ENCODE results near the gene ULK2. TPM values are rescaled to one million over a fixed set of nuclear protein-coding genes. Genes with fewer than 3 reads are reported as not detected.
"Not testable (repeated sequence)": the region's sequence is repeated elsewhere in the genome, so short reads cannot be mapped to it uniquely, and the experiment has no call there.

Gene ULK2
- total RNA-seq, 1 experiment from 2014 or later, result 5.1 TPM

DNA sequence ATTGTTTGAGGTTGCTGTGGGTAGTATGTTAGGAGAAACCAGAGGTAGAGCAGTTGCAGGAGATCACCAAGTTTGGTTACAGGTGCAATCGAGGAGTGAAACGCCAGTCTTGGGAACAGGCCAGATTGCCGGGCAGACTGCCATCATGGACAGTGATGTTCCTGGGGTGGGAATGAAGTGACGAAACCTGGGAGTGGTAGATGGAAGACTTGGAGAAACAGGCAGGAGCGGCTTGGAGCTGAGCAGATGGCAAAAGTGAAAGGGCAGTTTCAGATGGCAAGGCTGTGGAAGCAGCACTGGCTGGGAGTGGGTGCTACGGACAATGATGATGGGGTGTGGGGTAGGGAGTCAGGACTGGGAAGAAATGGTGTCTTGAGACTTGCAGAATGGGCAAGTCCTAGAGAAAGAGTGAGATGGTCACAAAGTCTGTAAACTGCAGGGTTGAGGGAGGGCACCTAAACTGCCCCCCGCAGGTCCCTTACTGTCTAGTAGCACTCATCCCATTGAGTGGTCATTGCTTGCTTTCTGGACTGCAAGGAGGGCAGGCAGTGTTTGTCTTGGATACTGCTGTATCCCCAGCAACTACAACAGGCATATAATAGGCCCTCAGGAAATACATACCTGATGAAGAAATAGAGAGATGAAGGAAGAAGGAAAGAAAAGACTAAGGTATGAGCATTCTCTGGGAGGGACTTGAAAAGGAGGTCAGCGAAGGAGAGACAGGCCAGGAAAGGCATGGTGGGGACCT is 29.5 kb upstream of the ULK2 start (continued):
- TF ChIP-seq FOXP4 (CRISPR knock-in tag; IDR thresholded peaks at IDR 0.05) (no peak), NFATC4 (CRISPR knock-in tag; IDR thresholded peaks at IDR 0.05) (no peak), RELA (CRISPR knock-in tag; IDR thresholded peaks at IDR 0.05; ENCODE audit: borderline replicate concordance) (no peak), SMAD3 (CRISPR knock-in tag; IDR thresholded peaks at IDR 0.05; ENCODE audit: borderline replicate concordance) (no peak), TP53 (CRISPR knock-in tag; IDR thresholded peaks at IDR 0.05) (no peak), HMGXB4 (CRISPR knock-in tag; IDR thresholded peaks at IDR 0.05) (no peak), STAT6 (CRISPR knock-in tag; conservative IDR thresholded peaks at IDR 0.05; ENCODE audit: low read depth) (no peak)
- TF ChIP-seq, protein P1, sequence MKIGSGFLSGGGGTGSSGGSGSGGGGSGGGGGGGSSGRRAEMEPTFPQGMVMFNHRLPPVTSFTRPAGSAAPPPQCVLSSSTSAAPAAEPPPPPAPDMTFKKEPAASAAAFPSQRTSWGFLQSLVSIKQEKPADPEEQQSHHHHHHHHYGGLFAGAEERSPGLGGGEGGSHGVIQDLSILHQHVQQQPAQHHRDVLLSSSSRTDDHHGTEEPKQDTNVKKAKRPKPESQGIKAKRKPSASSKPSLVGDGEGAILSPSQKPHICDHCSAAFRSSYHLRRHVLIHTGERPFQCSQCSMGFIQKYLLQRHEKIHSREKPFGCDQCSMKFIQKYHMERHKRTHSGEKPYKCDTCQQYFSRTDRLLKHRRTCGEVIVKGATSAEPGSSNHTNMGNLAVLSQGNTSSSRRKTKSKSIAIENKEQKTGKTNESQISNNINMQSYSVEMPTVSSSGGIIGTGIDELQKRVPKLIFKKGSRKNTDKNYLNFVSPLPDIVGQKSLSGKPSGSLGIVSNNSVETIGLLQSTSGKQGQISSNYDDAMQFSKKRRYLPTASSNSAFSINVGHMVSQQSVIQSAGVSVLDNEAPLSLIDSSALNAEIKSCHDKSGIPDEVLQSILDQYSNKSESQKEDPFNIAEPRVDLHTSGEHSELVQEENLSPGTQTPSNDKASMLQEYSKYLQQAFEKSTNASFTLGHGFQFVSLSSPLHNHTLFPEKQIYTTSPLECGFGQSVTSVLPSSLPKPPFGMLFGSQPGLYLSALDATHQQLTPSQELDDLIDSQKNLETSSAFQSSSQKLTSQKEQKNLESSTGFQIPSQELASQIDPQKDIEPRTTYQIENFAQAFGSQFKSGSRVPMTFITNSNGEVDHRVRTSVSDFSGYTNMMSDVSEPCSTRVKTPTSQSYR (CRISPR knock-in tag; IDR thresholded peaks at IDR 0.05), result no peak

DNA sequence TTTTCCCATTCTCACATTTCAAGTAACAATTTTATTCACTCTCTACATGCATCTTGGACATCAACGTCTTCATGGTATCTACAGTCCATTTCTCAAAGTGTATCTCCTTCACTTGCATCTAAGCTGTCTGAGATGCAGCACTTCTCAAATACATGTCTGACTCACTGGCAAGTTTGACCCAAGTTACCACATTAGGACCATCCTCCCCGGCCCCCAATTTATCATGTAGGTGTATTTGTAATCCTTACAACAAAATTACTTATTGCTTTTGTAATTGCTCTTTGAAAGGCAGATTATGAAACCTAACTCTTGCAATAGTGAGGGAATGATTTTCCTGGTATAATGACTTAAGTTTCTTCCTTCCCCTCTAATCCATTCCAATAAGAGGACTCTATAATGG is 28.9 kb upstream of the ULK2 start:
- ChIA-PET POLR2A (no interaction called here), CTCF (no interaction called here)
- no peaks in the 10 kb centered on the region for H3K27me3 Mint-ChIP-seq (ENCODE audit: low read depth)
- peaks cover 5% of the 10 kb centered on the region; the same call in 1 of the 2 replicates for H3K36me3 Mint-ChIP-seq
- ATAC-seq, result no peak
- TF ChIP-seq ZNF121 (CRISPR knock-in tag; IDR thresholded peaks at IDR 0.05), result no peak
- no peak for TF ChIP-seq GABPB1 (CRISPR knock-in tag; IDR thresholded peaks at IDR 0.05)
- TF ChIP-seq NR3C1 (CRISPR knock-in tag; conservative IDR thresholded peaks at IDR 0.05; ENCODE audit: low read depth), result no peak
- no peak for TF ChIP-seq JAZF1 (CRISPR knock-in tag; IDR thresholded peaks at IDR 0.05)
- no peak for TF ChIP-seq ETV6 (CRISPR knock-in tag; IDR thresholded peaks at IDR 0.05)
- no peak for TF ChIP-seq ZNF219 (CRISPR knock-in tag; IDR thresholded peaks at IDR 0.05; ENCODE audit: borderline replicate concordance)
- TF ChIP-seq ELF4 (CRISPR knock-in tag; IDR thresholded peaks at IDR 0.05; ENCODE audit: low read depth), result no peak
- no peak for TF ChIP-seq RELA (CRISPR knock-in tag; IDR thresholded peaks at IDR 0.05; ENCODE audit: borderline replicate concordance)
- TF ChIP-seq, protein P2, sequence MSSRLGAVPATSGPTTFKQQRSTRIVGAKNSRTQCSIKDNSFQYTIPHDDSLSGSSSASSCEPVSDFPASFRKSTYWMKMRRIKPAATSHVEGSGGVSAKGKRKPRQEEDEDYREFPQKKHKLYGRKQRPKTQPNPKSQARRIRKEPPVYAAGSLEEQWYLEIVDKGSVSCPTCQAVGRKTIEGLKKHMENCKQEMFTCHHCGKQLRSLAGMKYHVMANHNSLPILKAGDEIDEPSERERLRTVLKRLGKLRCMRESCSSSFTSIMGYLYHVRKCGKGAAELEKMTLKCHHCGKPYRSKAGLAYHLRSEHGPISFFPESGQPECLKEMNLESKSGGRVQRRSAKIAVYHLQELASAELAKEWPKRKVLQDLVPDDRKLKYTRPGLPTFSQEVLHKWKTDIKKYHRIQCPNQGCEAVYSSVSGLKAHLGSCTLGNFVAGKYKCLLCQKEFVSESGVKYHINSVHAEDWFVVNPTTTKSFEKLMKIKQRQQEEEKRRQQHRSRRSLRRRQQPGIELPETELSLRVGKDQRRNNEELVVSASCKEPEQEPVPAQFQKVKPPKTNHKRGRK (CRISPR knock-in tag; IDR thresholded peaks at IDR 0.05; ENCODE audit: borderline replicate concordance), result no peak
- no peak overlapping the region for H3K4me3 Mint-ChIP-seq
- DNase-seq (ENCODE audit: low spot score), result no peak
- no peak overlapping the region for H3K27ac Mint-ChIP-seq
- peaks cover 6% of the 10 kb centered on the region for H3K4me1 Mint-ChIP-seq
- no peaks in the 10 kb centered on the region for H3K9me3 Mint-ChIP-seq

GRCh38 chr17:19890554-19890953 is 22.8 kb upstream of the ULK2 start:
- H3K27me3 Mint-ChIP-seq (ENCODE audit: low read depth); CTCF ChIA-PET: not testable (repeated sequence)

GRCh38 chr17:19890001-19890400 is 22.3 kb upstream of the ULK2 start:
- H3K36me3 Mint-ChIP-seq; DNase-seq (ENCODE audit: low spot score); H3K27ac Mint-ChIP-seq; POLR2A ChIA-PET; H3K4me3 Mint-ChIP-seq; ATAC-seq; H3K9me3 Mint-ChIP-seq; H3K4me1 Mint-ChIP-seq; CTCF ChIA-PET; H3K27me3 Mint-ChIP-seq (ENCODE audit: low read depth): not testable (repeated sequence)

More at GRCh38 chr17:19890554-19890953, 22.8 kb upstream of the ULK2 start:
- H3K27ac Mint-ChIP-seq; ATAC-seq; H3K4me3 Mint-ChIP-seq; H3K9me3 Mint-ChIP-seq; POLR2A ChIA-PET; H3K4me1 Mint-ChIP-seq; H3K36me3 Mint-ChIP-seq; DNase-seq (ENCODE audit: low spot score): not testable (repeated sequence)
